GM12891 (cell line): ENCODE measurements around the gene PTPRN2.

Experiments used
- PAX5 ChIP-seq: IDR thresholded peaks from 2 replicates; pipeline ENCODE4 v1.6.1; 2011; ENCODE audit warnings: low read length, moderate library complexity, mild to moderate bottlenecking; ENCODE audit not compliant: insufficient read depth, severe bottlenecking
- POLR2A ChIP-seq: IDR thresholded peaks from 2 replicates; pipeline ENCODE4 v1.6.1; 2011; ENCODE audit warnings: low read depth, low read length, control low read depth
- POLR2AphosphoS5 ChIP-seq: IDR thresholded peaks from 2 replicates; pipeline ENCODE4 v1.6.1; 2011; ENCODE audit warnings: low read depth, low read length, control low read depth
- POU2F2 ChIP-seq: IDR thresholded peaks from 2 replicates; pipeline ENCODE4 v1.6.1; 2011; ENCODE audit warnings: low read depth, mild to moderate bottlenecking, control low read depth, low read length, moderate library complexity
- SPI1 ChIP-seq: IDR thresholded peaks from 2 replicates; pipeline ENCODE4 v1.6.1; 2011; ENCODE audit warnings: low read depth, low read length, control low read depth
- TAF1 ChIP-seq: IDR thresholded peaks from 2 replicates; pipeline ENCODE4 v1.6.1; 2011; ENCODE audit warnings: low read depth, low read length, control low read depth

GRCh38 chr7:158617737-158618128 is 30.1 kb upstream of the PTPRN2 start:
- TF ChIP-seq POLR2A (no peak), POLR2AphosphoS5 (no peak), SPI1 (no peak), POU2F2 (no peak), TAF1 (no peak), PAX5 (no peak)
